ENCODE results near the gene ADRM1.

Gene ADRM1

DNA sequence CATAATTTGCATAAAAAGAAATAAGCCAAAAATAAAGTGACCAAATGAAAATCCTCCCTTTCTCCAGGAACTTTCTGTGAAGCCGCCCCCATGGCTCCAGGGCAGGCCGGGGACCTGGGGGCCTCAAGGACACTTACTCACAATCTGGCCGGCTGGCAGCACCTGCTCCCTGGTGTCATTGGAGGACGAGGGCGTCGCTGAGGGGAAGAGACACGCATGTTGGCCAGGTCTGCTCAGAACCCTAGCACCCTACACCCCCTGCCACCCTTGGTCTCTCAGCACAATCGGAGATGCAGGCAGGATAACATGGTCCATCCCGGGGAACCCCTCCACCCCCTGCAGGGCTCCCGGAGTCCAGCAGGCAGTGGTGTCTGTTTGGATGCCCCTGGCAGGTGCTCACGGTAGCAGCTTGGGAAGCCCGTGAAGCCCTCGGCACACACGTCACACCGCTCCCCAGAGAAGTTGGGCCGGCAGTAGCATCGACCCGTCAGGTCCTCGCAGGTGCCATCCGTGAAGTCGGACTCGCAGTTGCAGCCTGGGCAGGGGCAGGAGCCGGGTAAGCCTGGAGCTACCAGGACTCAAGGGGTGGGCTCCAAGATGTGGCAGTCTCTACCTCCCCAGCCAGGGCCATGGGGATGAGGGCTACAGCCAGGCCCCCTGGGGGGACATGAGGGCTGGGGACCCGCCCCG lies 43.0 kb downstream of the ADRM1 start:
- DNase-seq, result no peak

DNA sequence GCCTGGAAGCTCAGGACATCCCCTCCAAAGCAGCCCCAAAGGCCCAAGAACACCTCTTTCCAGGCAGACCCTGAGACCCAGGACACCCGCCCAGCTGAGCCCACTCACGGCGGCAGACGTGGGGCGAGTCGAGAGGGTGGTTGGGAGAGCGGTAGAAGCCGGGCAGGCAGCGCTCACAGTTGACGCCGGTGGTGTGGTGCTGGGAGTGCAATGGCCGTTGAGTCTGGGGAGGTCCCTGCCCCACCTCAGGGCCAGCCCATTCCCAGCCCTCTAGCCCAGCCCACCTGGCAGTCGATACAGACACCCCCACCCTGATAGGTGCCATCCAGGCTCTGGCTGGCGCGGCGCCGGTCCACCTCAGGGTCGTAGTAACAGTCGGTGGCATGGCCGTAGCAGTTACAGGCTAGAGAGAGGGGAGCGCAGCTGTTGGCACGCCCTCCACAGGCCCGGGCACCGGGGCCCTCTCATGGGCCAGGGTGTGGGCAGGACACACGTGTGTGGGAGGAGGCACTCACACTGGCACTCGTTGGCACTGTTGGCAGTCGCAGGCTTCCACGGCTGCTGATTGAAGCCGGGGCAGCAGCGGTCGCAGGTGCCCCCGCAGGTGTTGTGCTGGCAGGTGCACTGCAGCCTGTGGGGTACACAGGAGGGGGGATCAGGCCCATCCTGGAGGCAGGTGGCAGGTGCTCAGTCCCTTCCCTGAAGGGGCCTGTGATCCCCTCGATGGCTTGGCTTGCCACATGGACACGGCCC lies 43.8 kb downstream of the ADRM1 start:
- no peak for DNase-seq

DNA sequence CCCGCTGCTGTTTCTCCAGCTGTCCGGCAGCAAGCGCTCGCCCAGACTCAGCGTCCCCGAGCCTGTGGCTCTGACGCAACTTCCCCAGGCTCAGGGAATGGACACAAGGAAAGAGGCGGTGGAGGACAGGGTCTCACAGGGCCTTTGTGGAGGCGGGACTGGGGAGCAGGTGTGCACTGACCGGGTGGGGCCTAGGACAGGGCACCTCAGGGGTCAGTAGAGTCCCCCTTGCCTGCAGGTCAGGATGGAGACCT lies 44.3 kb downstream of the ADRM1 start:
- DNase-seq, result no peak

DNA sequence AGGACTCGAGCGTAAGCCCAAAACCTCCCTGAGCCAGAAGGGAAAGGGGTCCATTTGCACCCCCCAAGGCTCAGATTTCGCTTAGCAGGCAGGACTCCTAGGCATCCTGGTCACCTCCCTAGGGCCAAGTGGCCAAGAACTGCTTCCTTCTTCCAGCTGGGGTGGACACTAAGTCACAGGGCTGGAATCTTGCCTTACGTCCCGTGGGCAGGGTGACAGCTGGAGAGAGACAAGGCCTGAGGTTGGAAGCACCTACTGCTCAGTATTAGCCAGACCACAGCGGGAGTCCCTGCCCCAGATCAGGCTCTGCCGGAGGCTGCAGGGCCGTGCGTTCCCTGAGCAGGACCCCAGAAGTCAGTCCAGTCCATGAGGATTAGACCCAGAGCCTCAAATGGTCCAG lies 44.6 kb downstream of the ADRM1 start:
- DNase-seq, result no peak

DNA sequence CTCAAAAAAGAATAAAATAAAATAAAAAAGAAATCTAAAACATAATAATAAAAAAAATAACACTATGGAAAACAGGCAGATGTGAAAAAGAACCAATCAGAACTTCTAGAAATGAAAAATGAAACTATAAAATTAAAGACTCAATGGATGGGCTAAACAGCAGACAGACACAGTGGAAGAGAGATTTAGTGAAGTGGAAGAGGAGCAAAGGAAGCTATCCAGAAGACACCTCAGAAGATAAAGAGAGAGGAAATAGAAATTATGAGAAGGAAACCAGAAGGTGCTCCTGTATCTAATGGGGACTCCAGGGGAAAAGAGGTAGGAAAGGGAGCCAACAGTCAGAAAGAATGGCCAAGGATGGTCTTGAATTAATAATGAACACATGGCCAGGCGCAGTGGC lies 45.8 kb downstream of the ADRM1 start:
- DNase-seq, result no peak

DNA sequence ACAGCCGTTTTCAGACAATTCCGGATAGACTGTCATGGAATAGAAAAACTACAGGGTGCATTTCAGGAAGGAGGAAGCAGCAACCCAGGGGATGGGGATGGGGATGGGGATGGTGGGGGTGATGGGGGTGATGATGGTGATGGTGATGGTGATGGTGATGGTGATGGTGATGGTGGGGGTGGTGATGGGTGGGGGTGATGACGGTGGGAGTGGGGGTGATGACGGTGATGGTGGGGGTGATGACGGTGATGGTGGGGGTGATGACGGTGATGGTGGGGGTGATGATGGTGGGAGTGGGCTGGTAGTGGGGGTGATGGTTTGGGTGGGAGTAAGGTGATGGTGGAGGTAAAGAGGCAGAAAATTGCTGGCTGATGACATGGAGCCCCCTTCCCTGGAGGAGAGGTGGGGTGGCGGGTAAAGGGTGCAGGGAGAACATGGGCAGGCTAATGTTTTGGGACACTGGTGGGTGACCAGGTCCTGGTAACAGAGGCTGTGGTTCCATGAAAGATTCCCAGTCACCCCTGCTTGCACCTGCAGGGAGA lies 46.8 kb downstream of the ADRM1 start:
- DNase-seq, result no peak

DNA sequence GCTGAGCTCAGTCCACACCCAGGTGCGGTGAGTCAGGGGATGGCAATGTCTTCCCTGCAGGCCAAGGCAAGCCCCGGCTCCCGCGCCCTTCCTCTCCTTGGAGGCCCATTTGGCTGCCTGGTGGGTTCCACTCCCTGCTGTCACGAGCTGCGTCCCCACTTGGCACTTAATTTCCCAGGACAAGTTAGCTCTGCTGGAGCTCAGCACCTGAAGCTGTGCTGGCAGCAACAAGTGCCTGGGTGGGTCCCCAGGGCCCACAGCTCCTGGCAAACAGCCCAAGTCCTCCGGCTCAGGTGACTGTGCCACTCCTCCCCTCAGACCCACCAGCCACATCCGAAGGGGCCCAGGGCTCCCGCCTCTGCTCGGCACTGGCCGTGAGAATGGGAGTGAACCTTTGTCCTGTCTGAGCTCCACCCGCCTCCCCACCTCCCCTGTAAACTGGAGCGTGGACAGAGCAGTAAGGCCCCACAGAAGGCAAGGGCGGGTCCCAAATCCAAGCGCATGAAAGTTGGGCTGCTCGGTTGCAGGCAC lies 47.4 kb downstream of the ADRM1 start:
- no peak for DNase-seq

DNA sequence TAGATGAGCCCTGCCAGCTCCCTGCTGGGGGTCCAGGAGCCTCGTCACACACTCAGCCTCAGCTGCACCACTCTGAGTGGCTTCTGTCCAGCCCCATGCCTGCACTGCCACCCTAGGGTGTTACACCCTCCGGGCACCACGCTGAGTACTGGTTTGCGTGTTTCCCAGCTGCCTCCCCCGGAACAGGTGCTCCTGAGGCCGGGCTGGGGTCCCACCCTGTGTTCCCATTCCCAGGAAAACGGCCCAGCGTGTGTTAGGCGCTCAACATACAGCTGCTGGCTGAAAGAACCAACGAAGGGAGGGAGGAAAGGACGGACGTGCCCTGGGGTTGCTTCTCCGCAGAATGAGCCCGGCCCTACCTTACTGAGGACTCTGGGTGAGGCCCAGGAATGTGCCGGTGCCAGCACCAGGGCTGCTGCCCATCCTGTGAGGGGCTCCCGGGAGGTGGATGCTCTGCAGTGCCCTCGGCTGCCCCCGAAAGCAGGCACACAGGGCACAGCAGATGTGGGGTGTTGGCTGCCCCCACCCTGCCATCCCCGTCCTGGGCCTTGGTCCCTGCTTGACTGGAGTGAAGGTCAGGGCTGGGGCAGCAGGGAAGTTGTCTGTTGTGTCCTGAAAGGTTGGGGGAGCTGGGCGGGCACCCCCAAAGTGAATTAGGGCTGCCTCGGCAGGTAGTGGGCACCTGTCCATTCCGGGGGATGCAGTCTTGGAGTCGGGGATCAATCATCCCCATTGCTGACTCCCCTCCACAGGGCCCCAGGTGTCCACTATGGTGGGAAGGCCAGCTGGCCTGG lies 48.0 kb downstream of the ADRM1 start:
- DNase-seq, result no peak

DNA sequence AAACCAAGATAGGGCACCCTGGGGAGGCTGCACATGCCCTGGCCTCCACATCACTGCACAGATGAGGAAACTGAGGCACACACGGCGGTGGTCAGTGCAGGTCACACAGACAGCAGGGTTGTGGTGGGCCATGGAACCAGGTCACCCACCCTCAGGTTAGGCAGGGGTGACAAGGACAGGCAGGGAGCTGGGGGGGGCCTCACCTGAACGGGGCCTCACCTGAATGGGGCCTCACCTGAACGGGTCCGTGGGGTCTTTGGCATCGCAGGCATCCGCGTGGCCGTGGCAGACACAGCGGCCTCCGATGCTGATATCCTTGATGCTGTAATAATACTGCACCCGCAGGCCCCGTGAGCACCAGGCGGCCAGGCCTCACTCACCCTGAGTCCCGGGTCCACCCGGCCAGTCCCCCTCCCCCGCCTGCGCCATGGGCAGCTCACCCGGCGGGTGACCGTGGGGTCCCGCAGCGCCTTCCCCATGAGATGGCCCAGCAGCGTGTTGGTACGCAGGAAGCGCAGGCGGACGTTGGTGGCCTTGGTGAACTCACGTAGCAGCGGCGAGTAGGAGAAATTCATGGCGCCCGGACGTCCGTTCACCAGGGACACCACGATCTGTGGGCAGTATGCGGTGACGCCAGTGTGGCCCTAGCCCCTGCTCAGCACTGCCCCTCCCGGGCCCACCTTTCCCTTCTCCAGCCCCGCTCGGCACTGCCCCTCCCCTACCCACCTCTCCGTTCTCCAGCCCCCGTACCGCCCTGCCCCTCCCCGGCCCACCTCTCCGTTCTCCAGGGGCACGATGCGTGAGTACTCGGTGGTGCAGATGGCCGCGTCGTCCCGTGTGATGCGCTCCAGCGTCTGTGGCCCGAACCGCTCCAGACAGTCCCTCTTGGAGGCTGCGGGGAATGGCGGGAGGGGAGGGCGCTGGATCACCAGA lies 48.9 kb downstream of the ADRM1 start:
- DNase-seq, result no peak

DNA sequence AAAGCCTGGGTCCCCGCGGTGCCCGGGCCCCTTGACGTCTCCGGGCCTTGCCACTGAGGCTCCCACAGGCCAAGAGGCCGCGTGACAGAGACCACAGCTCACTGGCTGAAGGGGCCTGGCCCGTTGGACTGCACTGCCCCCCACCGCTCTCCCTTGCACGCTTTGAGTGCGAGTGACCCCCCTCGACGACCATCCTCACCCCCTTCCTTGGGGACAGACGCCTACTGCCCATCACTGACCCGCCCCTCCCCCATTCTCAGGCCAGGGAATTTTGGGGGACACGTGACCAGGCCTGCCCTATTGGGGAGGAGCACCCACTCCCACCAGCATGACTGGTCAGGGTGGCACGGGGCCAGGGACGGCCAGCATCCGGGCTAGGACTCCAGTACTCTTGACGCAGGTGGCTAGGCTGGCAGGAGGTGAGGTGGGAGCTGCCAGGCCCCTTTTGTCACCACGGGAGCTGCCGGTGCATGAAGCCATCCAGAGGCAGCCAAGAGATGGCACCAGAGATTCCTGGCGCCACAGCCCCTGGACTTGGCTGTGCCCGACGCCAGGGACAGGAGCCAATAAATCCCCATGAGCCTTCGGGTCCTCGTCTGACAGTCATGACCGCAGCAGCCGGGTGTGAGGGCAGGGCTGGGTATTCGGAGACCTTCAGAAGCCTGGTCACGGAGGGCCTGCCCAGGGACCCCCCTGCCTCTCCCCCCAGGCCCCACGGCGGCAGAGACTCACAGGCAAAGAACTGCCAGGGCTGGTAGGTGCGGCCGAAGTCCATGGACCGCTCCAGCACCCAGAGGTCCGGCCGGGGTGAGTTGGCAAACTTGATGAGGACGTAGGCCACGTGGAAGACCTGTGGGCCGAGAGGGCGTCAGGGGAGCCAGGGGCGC lies 49.8 kb downstream of the ADRM1 start:
- no peak for DNase-seq

DNA sequence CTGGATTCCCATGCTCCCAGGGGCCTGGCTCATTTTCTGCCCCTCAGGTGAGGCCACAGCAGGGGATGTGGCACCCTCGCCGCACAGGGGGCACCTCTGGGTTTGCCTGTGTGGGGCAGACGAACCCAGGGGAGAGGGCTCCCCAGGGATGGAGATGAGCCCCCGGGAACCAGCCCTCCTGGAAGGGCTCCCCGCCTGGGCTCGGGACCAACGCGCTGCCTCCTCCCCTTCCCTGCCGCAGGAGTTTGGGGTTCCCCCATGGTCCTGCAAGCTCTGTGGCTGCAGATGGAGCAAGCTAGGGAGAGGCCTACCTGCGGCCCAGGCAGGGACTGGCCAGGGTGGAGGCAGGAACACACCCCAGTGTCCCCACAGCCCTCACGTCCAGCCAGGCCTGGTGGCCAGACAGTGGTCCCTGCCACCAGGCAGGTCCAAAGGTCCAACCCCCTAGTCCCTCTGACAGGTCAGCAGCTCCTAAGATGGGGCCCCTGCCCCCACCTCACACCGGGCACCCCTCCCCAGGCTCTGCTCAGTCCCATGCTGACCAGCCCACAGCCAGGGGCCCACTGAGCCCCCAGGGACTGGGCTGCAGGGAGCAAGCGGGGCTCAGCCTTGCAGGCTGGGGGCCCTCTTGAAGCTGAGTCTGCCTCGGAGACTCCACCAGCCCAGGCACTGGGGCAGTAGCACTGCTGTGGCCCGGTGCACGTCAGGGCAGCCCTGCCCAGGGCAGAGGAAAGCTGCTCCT lies 50.7 kb downstream of the ADRM1 start:
- DNase-seq, result no peak

DNA sequence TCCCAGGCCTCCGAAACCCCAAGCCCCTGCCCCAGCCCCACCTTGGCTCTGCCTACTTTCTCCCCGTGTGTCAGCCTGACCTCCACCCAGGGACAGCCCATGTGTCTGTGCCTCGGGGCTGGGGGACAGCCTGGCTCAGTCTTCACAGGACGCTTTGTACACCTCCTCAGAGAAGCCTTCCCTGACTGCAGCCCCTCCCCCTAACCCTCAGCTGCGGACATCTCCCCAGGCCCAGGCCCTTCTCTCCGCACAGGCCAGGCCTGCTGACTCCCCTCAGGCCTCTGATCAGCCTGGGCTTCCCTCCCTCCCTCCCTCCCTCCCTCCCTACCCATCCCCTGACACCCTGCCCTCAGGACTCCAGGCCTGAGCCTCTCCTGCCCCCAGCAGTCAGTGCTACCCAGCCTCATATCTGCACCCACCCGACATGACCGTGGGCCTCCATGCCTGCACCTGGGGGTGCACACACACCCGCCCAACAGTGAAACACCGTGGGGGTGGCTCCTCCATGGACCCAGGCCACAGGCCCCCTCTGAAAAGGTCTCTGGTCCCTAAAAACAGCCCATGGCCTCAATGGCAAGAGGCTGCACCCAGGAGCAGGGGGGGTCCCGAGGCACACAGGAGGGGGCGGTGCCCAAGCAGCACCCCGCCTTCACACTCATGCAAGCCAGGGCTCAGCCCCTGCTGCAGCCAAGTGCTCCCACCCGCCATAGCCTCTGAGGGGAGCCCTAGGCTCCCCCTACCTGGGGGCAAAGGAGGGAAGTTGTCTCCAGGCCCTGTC lies 51.4 kb downstream of the ADRM1 start:
- DNase-seq, result no peak

DNA sequence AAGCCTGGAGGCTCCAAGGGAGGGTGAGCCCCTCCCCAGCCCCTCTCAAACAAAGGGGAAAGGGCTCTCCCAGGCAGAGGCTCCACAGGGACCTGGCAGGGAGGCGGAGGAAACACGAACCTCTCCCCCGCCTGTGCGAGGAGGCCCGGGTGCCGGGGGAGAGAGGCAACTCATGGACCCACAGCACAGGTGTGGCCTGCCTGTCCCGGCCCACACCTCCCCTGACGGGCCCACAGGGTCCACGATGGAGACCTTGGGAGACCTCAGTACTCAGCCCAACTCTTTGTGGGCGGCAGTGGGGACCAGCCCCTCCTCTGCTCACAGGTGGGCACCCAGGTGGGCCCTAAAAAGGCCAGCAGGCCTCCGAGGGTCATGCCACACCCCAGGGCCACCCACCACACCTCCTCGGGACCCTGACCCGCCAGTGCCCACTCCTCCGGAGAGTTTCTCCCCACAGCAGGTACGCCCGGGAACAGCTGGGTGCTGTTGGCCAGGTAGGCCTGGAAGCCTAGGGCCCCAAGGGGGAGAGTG lies 52.1 kb downstream of the ADRM1 start:
- DNase-seq, result no peak

DNA sequence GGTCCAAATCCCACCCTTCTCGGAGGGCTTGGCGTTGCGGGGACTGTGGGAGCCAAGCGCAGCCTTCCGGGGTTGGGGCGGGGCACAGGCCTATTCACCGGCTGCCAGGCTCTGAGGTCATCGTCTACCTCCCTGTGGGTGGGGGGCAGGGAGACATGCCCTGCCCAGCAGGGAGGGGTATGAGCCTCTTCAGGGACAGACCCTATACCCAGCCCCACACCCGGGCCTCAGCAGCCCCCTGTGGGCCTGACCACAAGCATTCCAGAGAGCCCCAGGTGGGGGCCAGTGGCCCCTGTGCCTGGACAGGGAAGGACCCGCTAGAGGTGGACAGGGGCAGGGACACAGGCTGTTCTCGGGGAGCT lies 52.7 kb downstream of the ADRM1 start:
- no peak for DNase-seq

DNA sequence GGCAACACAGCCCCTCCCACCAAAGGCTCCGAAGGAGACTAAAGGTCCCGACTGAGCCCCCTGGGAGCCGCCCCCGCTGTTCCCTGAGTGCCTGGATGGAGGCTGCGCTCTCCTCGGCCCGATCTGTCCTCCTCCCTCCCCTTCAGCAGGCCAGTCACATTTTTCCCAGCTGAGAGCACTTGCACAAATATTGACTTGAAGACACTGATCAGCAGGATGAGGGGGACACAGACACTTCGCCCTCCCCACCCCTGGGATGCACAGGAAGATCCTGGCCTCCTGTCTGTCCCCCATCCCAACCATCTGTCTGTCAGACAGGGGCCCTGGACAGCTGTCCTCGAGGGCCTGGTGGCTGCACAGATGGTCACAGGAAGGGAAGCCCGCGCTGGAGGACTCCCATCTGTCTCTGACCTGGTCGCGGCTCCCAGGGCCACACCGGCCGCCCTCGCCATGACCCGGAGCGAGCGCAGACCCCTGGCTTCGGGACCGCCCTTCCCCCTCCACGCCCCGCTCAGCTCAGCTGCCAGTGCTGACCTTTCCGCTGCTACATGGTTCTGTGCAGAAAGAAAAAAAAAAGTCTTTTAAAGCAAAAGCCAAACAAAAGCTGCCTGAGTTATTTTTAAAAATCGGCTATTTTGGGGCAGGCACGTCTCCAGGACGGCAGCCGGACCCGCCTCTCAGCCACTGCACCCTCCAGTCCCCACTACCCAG lies 53.2 kb downstream of the ADRM1 start:
- no peak for DNase-seq

DNA sequence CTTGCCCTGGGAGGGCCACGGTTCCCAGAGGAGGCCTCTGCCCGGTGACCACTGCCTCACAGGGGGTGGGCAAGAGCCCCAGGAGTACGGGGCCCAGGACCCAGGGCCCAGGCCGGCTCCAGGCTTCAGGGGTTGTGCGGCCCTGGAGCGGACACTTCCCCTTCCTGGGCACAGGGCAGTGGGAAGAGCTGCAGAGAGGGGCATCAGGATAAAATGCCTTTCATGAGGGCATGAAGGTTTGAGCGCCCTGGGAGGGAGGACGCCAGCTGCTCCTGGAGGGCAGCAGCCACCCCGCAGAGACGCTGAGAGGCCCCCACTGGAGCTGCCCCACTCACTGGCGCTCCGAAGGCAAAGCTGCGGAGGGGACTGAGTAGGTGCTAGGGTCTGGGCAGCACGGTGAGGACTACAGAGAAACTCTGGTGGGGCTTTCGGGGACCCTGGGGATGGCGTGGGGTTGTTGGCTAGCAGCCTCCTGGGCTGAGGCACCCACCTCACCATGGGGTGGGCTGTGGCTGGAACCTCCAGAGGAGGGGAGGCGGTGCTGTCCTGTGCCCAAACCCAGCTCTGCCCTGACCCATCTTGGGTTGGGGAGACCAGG lies 53.9 kb downstream of the ADRM1 start:
- no peak for DNase-seq

DNA sequence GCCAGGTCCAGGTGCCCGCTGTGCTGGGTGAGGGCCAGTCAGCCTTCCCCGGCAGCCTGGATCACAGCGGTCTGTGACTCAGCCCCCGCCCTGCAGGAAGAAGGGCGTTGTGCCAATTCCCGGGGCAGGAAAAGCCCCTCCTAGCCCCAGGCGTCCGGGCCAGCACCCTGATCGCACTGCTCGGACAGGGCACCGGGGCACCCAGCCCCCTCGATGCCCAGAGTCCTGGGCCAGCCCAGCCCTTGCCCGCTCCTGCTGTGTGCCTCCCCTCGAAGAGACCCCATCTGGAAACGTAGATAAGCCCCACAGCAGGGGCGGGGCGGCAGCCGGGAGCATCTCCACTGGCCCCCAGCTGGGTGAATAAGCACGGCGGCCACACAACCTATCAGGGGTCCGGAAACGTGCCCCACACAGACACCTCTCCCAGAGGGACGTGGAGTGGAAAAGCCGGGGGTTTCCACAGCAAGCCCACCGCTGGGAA lies 54.4 kb downstream of the ADRM1 start:
- DNase-seq, result no peak

DNA sequence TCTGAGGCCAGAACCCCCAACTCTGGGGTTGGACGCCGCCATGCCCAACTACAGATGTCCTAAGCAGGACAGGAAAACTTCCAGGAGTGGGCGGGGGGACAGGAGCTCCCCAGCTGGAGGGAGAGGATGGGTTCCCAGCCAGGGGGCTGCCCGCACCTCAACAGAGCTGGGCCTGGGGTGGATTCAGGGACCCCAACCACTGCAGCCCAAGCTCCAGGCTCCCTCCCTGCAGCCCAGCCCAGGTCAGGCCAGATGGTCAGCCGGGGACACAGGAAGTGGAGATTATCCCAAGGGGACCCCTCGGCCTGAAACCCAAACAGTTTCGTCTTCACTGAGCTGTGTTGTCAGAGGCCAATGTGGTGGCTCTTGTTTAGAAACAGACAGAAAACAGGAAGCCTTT lies 54.9 kb downstream of the ADRM1 start:
- DNase-seq, result no peak
